SIG-M5 (cell line): ENCODE measurements around the gene SPATA18.
"Not testable (repeated sequence)": the region's sequence is repeated elsewhere in the genome, so short reads cannot be mapped to it uniquely, and the experiment has no call there.

Source experiments
- DNase-seq: peaks from one replicate; lab custom pipeline; 2025; lab: John Stamatoyannopoulos, UW

The SPATA18 gene

GRCh38 chr4:52106191-52106590, 55.1 kb downstream of the SPATA18 start:
- peak; percentile 0 for DNase-seq

GRCh38 chr4:52106660-52107059, 55.6 kb downstream of the SPATA18 start:
- DNase-seq: no peak

GRCh38 chr4:52107336-52107735, 56.2 kb downstream of the SPATA18 start:
- DNase-seq: no peak

- DNase-seq: no peak
Observed at GRCh38 chr4:52107745-52108144, 56.6 kb downstream of the SPATA18 start.

GRCh38 chr4:52110171-52110570, 59.1 kb downstream of the SPATA18 start:
- no peak for DNase-seq

- no peak for DNase-seq
Observed at GRCh38 chr4:52111995-52112394, 60.9 kb downstream of the SPATA18 start.

GRCh38 chr4:52112411-52112810, 61.3 kb downstream of the SPATA18 start:
- no peak for DNase-seq

- no peak for DNase-seq
Observed at GRCh38 chr4:52116641-52117040, 65.5 kb downstream of the SPATA18 start.

GRCh38 chr4:52126226-52126625, 75.1 kb downstream of the SPATA18 start:
- DNase-seq: no peak

GRCh38 chr4:52126966-52127365, 75.9 kb downstream of the SPATA18 start:
- no peak for DNase-seq

- no peak for DNase-seq
Observed at GRCh38 chr4:52135171-52135570, 84.1 kb downstream of the SPATA18 start.

GRCh38 chr4:52137152-52137551, 86.0 kb downstream of the SPATA18 start:
- not testable (repeated sequence) for DNase-seq

- no peak for DNase-seq
Observed at GRCh38 chr4:52142816-52143215, 91.7 kb downstream of the SPATA18 start.

GRCh38 chr4:52143815-52144214, 92.7 kb downstream of the SPATA18 start:
- no peak for DNase-seq

- no peak for DNase-seq
Observed at GRCh38 chr4:52144372-52144771, 93.3 kb downstream of the SPATA18 start.
